ENCODE data around the gene RNF223.
A peak's percentile ranks its signal among the peaks of the same experiment; 100 is the strongest.

Gene RNF223

DNA sequence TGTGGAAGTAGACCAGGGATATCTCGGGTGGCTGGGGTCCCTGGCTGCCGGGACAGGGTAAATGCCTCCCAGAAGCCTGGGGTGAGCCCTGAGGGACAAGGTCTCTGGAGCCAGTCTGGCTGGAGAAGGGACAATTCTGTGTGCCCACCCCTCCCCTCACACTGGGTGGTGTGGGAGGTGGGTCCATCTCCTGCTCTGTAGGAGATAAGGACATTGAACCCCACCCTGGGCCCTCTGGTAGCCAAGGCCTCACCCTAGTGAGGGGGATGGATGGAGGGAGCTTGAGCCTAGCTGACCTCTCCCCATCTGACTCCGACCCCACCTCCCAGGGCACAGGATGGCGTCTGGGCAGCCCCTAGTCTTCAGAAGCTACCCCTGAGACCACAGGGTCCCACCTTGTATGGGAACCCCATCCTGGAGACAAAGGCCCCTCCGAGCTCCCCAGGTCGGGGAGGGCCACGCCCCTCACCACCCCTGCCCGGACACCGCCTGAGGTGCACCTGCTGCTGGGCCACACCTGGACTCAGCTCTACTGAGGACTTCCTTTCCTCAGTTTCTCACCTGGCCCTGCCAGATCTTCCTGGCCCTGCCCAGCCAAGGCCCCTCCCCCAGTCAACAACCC, 49.8 kb downstream of the RNF223 start:
- no peak for DNase-seq

DNA sequence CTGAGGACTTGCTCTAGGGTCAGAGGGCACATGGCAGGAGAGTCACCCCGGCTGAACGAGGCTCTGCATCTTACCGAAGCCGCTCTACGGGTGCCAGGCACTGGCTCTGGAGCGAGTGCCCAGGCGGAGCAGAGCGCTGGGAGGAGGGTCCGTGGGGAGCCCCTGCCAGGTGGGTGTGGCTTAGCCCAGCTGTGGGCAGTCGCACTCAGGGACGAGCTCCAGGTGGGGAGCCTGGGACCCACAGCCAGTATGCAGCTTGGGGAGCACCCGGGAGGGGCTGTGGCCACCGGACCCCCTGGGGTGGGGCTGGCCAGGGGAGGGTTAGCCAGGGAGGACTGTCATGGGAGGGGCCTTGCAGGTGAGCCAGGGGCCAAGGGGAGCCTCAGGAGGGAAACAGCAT, 50.4 kb downstream of the RNF223 start:
- no peak for DNase-seq

DNA sequence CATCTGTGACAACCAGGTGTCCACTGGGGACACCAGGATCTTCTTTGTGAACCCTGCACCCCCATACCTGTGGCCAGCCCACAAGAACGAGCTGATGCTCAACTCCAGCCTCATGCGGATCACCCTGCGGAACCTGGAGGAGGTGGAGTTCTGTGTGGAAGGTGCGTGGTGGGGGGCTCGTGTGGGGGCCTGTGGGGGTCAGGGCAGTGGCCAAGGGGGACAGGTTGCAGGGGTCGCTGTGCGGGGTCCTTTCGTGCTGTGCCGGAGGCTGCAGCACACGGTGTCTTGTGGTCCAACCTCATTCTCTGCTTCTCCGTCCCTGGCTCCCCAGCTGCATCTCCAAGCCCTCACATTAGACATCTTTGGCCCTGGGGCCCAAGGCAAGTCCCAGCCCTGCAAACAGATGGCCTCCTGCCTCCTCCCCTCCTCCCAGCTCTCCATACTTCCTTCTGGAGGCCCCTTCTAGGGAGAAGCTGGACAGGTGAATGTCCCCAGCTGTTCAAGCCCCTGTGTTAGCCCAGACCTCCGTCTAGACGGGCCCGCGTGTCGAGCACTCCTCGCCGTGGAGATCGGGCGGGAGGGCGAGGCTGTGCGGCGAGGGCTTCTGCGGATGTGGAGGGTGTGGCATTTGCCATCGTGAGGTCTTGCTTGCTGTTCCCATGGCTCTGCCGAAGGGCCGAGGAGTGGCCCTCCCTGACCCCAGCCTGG, 51.6 kb downstream of the RNF223 start:
- no peak for DNase-seq

DNA sequence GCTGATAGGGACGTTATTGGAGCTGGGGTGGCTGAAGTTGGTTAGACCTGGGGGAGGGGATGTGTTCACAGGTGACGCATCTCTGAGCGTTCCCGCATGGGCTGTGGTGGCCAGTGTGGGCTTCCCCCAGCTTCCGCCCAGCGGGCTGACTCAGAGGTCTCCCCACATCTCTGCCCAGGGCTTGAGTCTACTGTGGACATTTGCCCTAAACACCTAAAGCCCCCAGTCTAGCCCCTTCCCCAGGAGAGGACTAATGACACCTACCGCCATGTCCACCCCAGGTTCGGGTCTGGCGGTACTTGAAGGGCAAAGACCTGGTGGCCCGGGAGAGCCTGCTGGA, 52.2 kb downstream of the RNF223 start:
- no peak for DNase-seq

DNA sequence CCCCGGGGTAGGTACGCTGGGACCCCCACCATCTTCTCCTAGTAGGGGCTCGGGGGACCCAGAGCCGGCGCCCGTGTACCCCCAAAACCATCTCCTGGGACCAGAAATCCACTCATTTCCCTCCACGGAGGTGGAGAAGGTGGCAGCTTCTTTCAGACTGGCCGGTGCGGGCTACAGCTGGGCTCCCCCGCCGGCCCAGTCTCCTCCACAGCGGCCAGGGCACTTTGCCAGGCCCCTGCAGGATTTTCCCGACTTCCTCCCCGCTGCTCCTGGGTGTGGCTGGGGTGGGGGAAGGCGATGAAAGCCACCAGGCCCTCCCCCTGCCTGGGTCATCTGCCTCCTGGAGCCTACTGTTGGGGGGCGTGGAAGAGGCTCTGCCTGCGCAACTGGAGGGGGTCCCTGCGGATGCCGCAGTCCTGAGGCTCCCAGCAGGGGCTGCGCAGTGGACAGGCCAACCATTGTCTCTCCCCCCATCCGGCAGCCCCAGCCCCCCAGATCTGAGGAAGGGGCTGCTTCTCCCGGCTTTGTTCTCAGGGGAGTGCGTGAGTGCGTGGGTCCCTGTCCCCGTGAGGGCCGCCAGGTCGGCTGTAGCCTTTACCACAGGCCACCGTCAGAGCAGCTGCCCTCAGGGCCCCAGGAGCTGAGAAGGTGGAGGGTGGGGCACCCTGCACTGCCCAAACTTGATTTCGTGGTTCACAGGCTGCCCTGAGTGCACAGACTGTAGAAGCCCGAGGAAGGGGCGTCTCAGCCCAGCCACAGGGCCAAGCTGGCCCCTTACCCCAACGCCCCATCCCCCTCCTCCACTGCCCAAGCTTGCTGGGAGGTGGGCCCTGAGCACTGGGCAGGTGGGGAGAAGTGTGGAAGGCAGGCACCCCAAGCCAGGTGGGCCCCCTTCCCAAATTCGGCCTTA, 52.8 kb downstream of the RNF223 start:
- peak; percentile 24 for DNase-seq

Measured in NCI-H1105 treated with DMSO at 0.1 percent for 48 hours (cell line).